PC-3 (cell line): ENCODE results near the gene MRFAP1. TPM values are rescaled to one million over a fixed set of nuclear protein-coding genes. Genes with fewer than 3 reads are reported as not detected.

ENCODE experiments used
- ATAC-seq: fragments of 200-7000 bp; cut with Tn5 transposase; 2 replicates; pipeline ENCODE4 v1.9.1; 2020; ENCODE audit warnings: mild to moderate bottlenecking, moderate library complexity
- BruUV-seq: library from RNA; stranded (reverse); fragments of 400-500 nt; replicated peaks from 2 replicates; lab custom pipeline; 2021; lab: Mats Ljungman, UMichigan
- CTCF ChIA-PET: fragments of 300-600 bp; sonication (Branson Sonifier 250); formaldehyde crosslinking; loops from one replicate; lab custom pipeline; 2022; ENCODE audit warnings: antibody characterized with exemption; lab: Charles Lee
- POLR2A ChIA-PET: fragments of 300-600 bp; sonication (Branson Sonifier 250); formaldehyde crosslinking; loops from one replicate; lab custom pipeline; 2022; ENCODE audit warnings: antibody characterized with exemption; ENCODE audit not compliant: unreplicated experiment; lab: Charles Lee
- DNase-seq: peaks from one replicate; pipeline ENCODE4 v3.0.0-alpha.2; 2015
- H2AFZ ChIP-seq: fragments of 300-600 bp; sonication (generic); 2 replicates; pipeline ENCODE4 v1.6.0; 2016; ENCODE audit warnings: antibody characterized with exemption, low read length
- H3F3A ChIP-seq: fragments of 300-600 bp; sonication (generic); one replicate; pipeline ENCODE4 v1.6.0; 2017; ENCODE audit warnings: antibody characterized with exemption, low read length, control low read depth, mild to moderate bottlenecking; ENCODE audit not compliant: unreplicated experiment
- H3K27ac ChIP-seq: fragments of 300-600 bp; sonication (generic); 2 replicates; pipeline ENCODE4 v1.5.1; 2016; ENCODE audit warnings: mild to moderate bottlenecking, low read length
- H3K27me3 ChIP-seq: fragments of 300-600 bp; sonication (generic); 2 replicates; pipeline ENCODE4 v1.6.1; 2016; ENCODE audit warnings: low read length, mixed read lengths
- H3K36me3 ChIP-seq: fragments of 300-600 bp; sonication (generic); 2 replicates; pipeline ENCODE4 v1.6.1; 2016; ENCODE audit warnings: low read depth, mixed run types, low read length, mixed read lengths
- H3K4me1 ChIP-seq: fragments of 300-600 bp; sonication (generic); 2 replicates; pipeline ENCODE4 v1.5.1; 2016; ENCODE audit warnings: low read length; ENCODE audit not compliant: insufficient read depth
- H3K4me2 ChIP-seq: fragments of 300-600 bp; sonication (generic); 2 replicates; pipeline ENCODE4 v1.6.0; 2016; ENCODE audit warnings: low read length
- H3K4me3 ChIP-seq: fragments of 300-600 bp; sonication (generic); 2 replicates; pipeline ENCODE4 v1.5.1; 2016; ENCODE audit warnings: mild to moderate bottlenecking, low read length, mixed read lengths
- H3K79me2 ChIP-seq: fragments of 300-600 bp; sonication (generic); 2 replicates; pipeline ENCODE4 v1.6.1; 2017; ENCODE audit warnings: low read length, mixed read lengths
- H3K9ac ChIP-seq: fragments of 300-600 bp; sonication (generic); 2 replicates; pipeline ENCODE4 v1.6.0; 2016; ENCODE audit warnings: mild to moderate bottlenecking, low read length
- H3K9me2 ChIP-seq: fragments of 300-600 bp; sonication (generic); replicated peaks from 2 replicates; pipeline ENCODE4 v1.6.1; 2016; ENCODE audit warnings: mixed run types, low read length, mixed read lengths
- H3K9me3 ChIP-seq: fragments of 300-600 bp; sonication (generic); 2 replicates; pipeline ENCODE4 v1.6.1; 2016; ENCODE audit warnings: low read length, mixed read lengths
- H4K20me1 ChIP-seq: fragments of 300-600 bp; sonication (generic); 2 replicates; pipeline ENCODE4 v1.6.1; 2016; ENCODE audit warnings: low read length, mixed read lengths
- CTCF ChIP-seq: fragments of 300-600 bp; sonication (generic); conservative IDR thresholded peaks from 2 replicates; pipeline ENCODE4 v1.5.1; 2017; ENCODE audit warnings: antibody characterized with exemption, low read depth, mild to moderate bottlenecking, low read length
- EZH2 ChIP-seq: fragments of 300-600 bp; sonication (generic); IDR thresholded peaks from one replicate; pipeline ENCODE4 v1.6.1; 2017; ENCODE audit warnings: antibody characterized with exemption, mild to moderate bottlenecking, low read length; ENCODE audit not compliant: unreplicated experiment
- EZH2phosphoT487 ChIP-seq: fragments of 300-600 bp; sonication (generic); IDR thresholded peaks from 2 replicates; pipeline ENCODE4 v1.6.1; 2018; ENCODE audit warnings: mild to moderate bottlenecking, antibody characterized with exemption, low read length, borderline replicate concordance
- intact Hi-C: fragments of 100-400 bp; cut with micrococcal nuclease; formaldehyde crosslinking; loops from 2 replicates; pipeline ENCODE4 v1.9.0; 2023
- total RNA-seq: library from RNA; depleted of rRNA; stranded (reverse); fragments of >200 nt; gene quantifications from 2 replicates; pipeline ENCODE4 v1.2.3, GENCODE V29; 2014

MRFAP1 gene
- total RNA-seq, 1 experiment from 2014 or later, result 122 TPM

- Histone ChIP-seq H3K9me3 (no peaks in the 10 kb centered on the region), H3K4me2 (no peak overlapping the region), H3K4me3 (no peak overlapping the region), H3K27me3 (no peaks in the 10 kb centered on the region), H3K4me1 (peaks cover 15% of the 10 kb centered on the region), H3F3A (peaks cover 5% of the 10 kb centered on the region), H3K9ac (no peak overlapping the region), H3K79me2 (no peaks in the 10 kb centered on the region), H2AFZ (no peak overlapping the region), H4K20me1 (no peaks in the 10 kb centered on the region), H3K9me2 (no peaks in the 10 kb centered on the region), H3K36me3 (no peaks in the 10 kb centered on the region), H3K27ac (no peak overlapping the region)
- DNase-seq (no peak), ATAC-seq (no peak)
- POLR2A ChIA-PET, result no interaction called here
- TF ChIP-seq EZH2phosphoT487, result no peak
- TF ChIP-seq EZH2, result no peak
- no peak for TF ChIP-seq CTCF
- CTCF ChIA-PET, result no interaction called here
- intact Hi-C loops, result no loop called here
- BruUV-seq, result no TSS peak
Observed at GRCh38 chr4:6665320-6665654, 24.8 kb downstream of the MRFAP1 start.

GRCh38 chr4:6668391-6668790, 27.9 kb downstream of the MRFAP1 start:
- ATAC-seq (peak; percentile 88), DNase-seq (peak; percentile 86)
- BruUV-seq, result no TSS peak
- H3K4me1 ChIP-seq, result peaks cover 15% of the 10 kb centered on the region
- peak overlapping the region; percentile 31; the same call in 1 of the 2 replicates for H3K4me3 ChIP-seq
- intact Hi-C loops, result no loop called here
- H3K27me3 ChIP-seq, result no peaks in the 10 kb centered on the region
- peak overlapping the region; percentile 75 for H3K27ac ChIP-seq
- TF ChIP-seq EZH2phosphoT487 (no peak), EZH2 (no peak), CTCF (no peak)
- ChIA-PET CTCF (no interaction called here), POLR2A (no interaction called here)
- H3K9ac ChIP-seq, result no peak overlapping the region
- no peaks in the 10 kb centered on the region for H3K9me3 ChIP-seq
- peak overlapping the region; percentile 34; the same call in 1 of the 2 replicates for H2AFZ ChIP-seq
- peaks cover 5% of the 10 kb centered on the region for H3F3A ChIP-seq
- H3K79me2 ChIP-seq, result no peaks in the 10 kb centered on the region
- H3K4me2 ChIP-seq, result peak overlapping the region; percentile 76
- no peaks in the 10 kb centered on the region for H4K20me1 ChIP-seq
- H3K9me2 ChIP-seq, result no peaks in the 10 kb centered on the region
- H3K36me3 ChIP-seq, result no peaks in the 10 kb centered on the region

GRCh38 chr4:6671648-6672047, 31.2 kb downstream of the MRFAP1 start:
- CTCF ChIA-PET, result no interaction called here
- Histone ChIP-seq H3K79me2 (peaks cover 24% of the 10 kb centered on the region), H3K4me1 (peaks cover 32% of the 10 kb centered on the region), H3K27me3 (no peaks in the 10 kb centered on the region), H4K20me1 (peaks cover 19% of the 10 kb centered on the region), H3F3A (peaks cover 5% of the 10 kb centered on the region), H3K27ac (no peak overlapping the region), H3K4me2 (no peak overlapping the region), H3K4me3 (no peak overlapping the region), H3K9ac (no peak overlapping the region), H3K9me3 (no peaks in the 10 kb centered on the region), H3K36me3 (peaks cover 8% of the 10 kb centered on the region; the same call in 1 of the 2 replicates), H3K9me2 (no peaks in the 10 kb centered on the region), H2AFZ (no peak overlapping the region)
- no peak for TF ChIP-seq CTCF
- no peak for TF ChIP-seq EZH2
- TF ChIP-seq EZH2phosphoT487, result no peak
- ATAC-seq (no peak), DNase-seq (no peak)
- no TSS peak for BruUV-seq
- POLR2A ChIA-PET, result no interaction called here
- intact Hi-C loops, result no loop called here
